Activated naive CD8-positive, alpha-beta T cell treated with anti-CD3 and anti-CD28 coated beads for 36 hours (primary cell): Measurements from ENCODE around the gene ZFP91. TPM values are rescaled to one million over a fixed set of nuclear protein-coding genes. Genes with fewer than 3 reads are reported as not detected.
A peak's percentile ranks its signal among the peaks of the same experiment; 100 is the strongest.

Experiments
- DNase-seq: peaks from one replicate; pipeline ENCODE4 v3.0.0; 2021
- H3K27ac Mint-ChIP-seq: one replicate; pipeline ENCODE4 v1.8.0; 2022; ENCODE audit warnings: mild to moderate bottlenecking, moderate library complexity, mixed read lengths
- H3K27me3 Mint-ChIP-seq: one replicate; pipeline ENCODE4 v1.8.0; 2022; ENCODE audit warnings: mild to moderate bottlenecking, mixed read lengths
- H3K36me3 Mint-ChIP-seq: one replicate; pipeline ENCODE4 v1.8.0; 2021; ENCODE audit warnings: mild to moderate bottlenecking, mixed read lengths
- H3K4me1 Mint-ChIP-seq: one replicate; pipeline ENCODE4 v1.8.0; 2021; ENCODE audit warnings: mixed read lengths
- H3K4me3 Mint-ChIP-seq: one replicate; pipeline ENCODE4 v1.8.0; 2022; ENCODE audit warnings: mild to moderate bottlenecking, moderate library complexity, mixed read lengths
- H3K9me3 Mint-ChIP-seq: one replicate; pipeline ENCODE4 v1.8.0; 2022; ENCODE audit warnings: mixed read lengths
- total RNA-seq, 2 experiments: library from RNA; stranded (reverse); gene quantifications; one replicate each; pipeline ENCODE4 v1.2.3, GENCODE V29; 2021

ZFP91 gene
- total RNA-seq, 2 experiments from 2014 or later = 52.8 to 54.9 TPM

- Mint-ChIP-seq H3K27ac (no peak overlapping the region), H3K27me3 (no peaks in the 10 kb centered on the region), H3K9me3 (peaks cover 5% of the 10 kb centered on the region), H3K36me3 (peaks cover 4% of the 10 kb centered on the region), H3K4me1 (peaks cover 18% of the 10 kb centered on the region), H3K4me3 (no peak overlapping the region)
- peak; percentile 77 for DNase-seq
Measured at GRCh38 chr11:58654079-58654907, 75.4 kb downstream of the ZFP91 start.

GRCh38 chr11:58654908-58655296, 76.0 kb downstream of the ZFP91 start:
- Mint-ChIP-seq H3K9me3 (peaks cover 3% of the 10 kb centered on the region), H3K27ac (no peak overlapping the region), H3K4me3 (no peak overlapping the region), H3K4me1 (peaks cover 18% of the 10 kb centered on the region), H3K36me3 (peaks cover 4% of the 10 kb centered on the region), H3K27me3 (no peaks in the 10 kb centered on the region)
- no peak for DNase-seq

GRCh38 chr11:58656348-58656747, 77.5 kb downstream of the ZFP91 start:
- H3K4me3 Mint-ChIP-seq = no peak overlapping the region
- H3K27me3 Mint-ChIP-seq = no peaks in the 10 kb centered on the region
- H3K27ac Mint-ChIP-seq = no peak overlapping the region
- no peak for DNase-seq
- peaks cover 18% of the 10 kb centered on the region for H3K4me1 Mint-ChIP-seq
- H3K36me3 Mint-ChIP-seq = no peaks in the 10 kb centered on the region
- no peaks in the 10 kb centered on the region for H3K9me3 Mint-ChIP-seq

GRCh38 chr11:58658623-58659022, 79.8 kb downstream of the ZFP91 start:
- no peak overlapping the region for H3K4me3 Mint-ChIP-seq
- DNase-seq = no peak
- no peaks in the 10 kb centered on the region for H3K9me3 Mint-ChIP-seq
- peaks cover 18% of the 10 kb centered on the region for H3K4me1 Mint-ChIP-seq
- H3K36me3 Mint-ChIP-seq = no peaks in the 10 kb centered on the region
- H3K27me3 Mint-ChIP-seq = peaks cover 3% of the 10 kb centered on the region
- no peak overlapping the region for H3K27ac Mint-ChIP-seq

- no peak for DNase-seq
- H3K36me3 Mint-ChIP-seq = no peaks in the 10 kb centered on the region
Measured at GRCh38 chr11:58659404-58659803, 80.5 kb downstream of the ZFP91 start.

GRCh38 chr11:58659910-58660570, 81.2 kb downstream of the ZFP91 start:
- H3K4me3 Mint-ChIP-seq = no peak overlapping the region
- H3K27ac Mint-ChIP-seq = no peak overlapping the region
- DNase-seq = no peak
- H3K36me3 Mint-ChIP-seq = no peaks in the 10 kb centered on the region
- H3K4me1 Mint-ChIP-seq = peaks cover 6% of the 10 kb centered on the region
- no peaks in the 10 kb centered on the region for H3K9me3 Mint-ChIP-seq
- H3K27me3 Mint-ChIP-seq = peaks cover 3% of the 10 kb centered on the region

More at GRCh38 chr11:58659404-58659803, 80.5 kb downstream of the ZFP91 start:
- Mint-ChIP-seq H3K4me1 (peaks cover 12% of the 10 kb centered on the region), H3K27ac (no peak overlapping the region), H3K27me3 (peaks cover 3% of the 10 kb centered on the region), H3K9me3 (no peaks in the 10 kb centered on the region), H3K4me3 (no peak overlapping the region)

Other genes starting within 250 kb of the ZFP91 start
- gene OR5B17, start 220.0 kb upstream of the ZFP91 start, total RNA-seq = not detected
- not detected for gene OR5B3, start 172.2 kb upstream of the ZFP91 start, total RNA-seq
- not detected for gene OR5B2, start 150.9 kb upstream of the ZFP91 start, total RNA-seq
- gene OR5B12, start 136.8 kb upstream of the ZFP91 start, total RNA-seq = not detected
- not detected for gene OR5B21, start 71.0 kb upstream of the ZFP91 start, total RNA-seq
- gene LPXN, start 3.2 kb upstream of the ZFP91 start, total RNA-seq = 100 to 1,000 TPM; 146 to 147 TPM
- 1 to 10 TPM; 3.3 TPM for gene CNTF, start 43.6 kb downstream of the ZFP91 start, total RNA-seq
- gene GLYAT, start 152.9 kb downstream of the ZFP91 start, total RNA-seq = not detected